Activated T-helper 1 cell treated with anti-CD3 and anti-CD28 coated beads, Interleukin-12 subunit alpha, Interleukin-12 subunit beta, Interleukin-2, Interleukin-4 antibody, amounts not matched to agents 30 ng/mL and 10 ng/mL and 1 ng/mL, durations not matched to agents 14 hours and 24 hours and 36 hours (primary cell): ENCODE data around the gene PKIG. TPM values are rescaled to one million over a fixed set of nuclear protein-coding genes. Genes with fewer than 3 reads are reported as not detected.

ENCODE experiments used
- DNase-seq: peaks from one replicate; pipeline ENCODE4 v3.0.0; 2021; ENCODE audit warnings: low spot score
- H3K27ac Mint-ChIP-seq: one replicate; pipeline ENCODE4 v1.8.0; 2021; ENCODE audit warnings: mild to moderate bottlenecking, mixed read lengths
- H3K27me3 Mint-ChIP-seq: one replicate; pipeline ENCODE4 v1.8.0; 2022; ENCODE audit warnings: mild to moderate bottlenecking, moderate library complexity, mixed read lengths; ENCODE audit not compliant: insufficient read depth
- H3K36me3 Mint-ChIP-seq: one replicate; pipeline ENCODE4 v1.8.0; 2021; ENCODE audit warnings: low read depth, mixed read lengths
- H3K4me1 Mint-ChIP-seq: one replicate; pipeline ENCODE4 v1.8.0; 2021; ENCODE audit warnings: low read depth, mixed read lengths
- H3K4me3 Mint-ChIP-seq: one replicate; pipeline ENCODE4 v1.8.0; 2021; ENCODE audit warnings: mild to moderate bottlenecking, moderate library complexity, mixed read lengths
- H3K9me3 Mint-ChIP-seq: one replicate; pipeline ENCODE4 v1.8.0; 2021; ENCODE audit warnings: mixed read lengths
- intact Hi-C: fragments of 100-400 bp; cut with micrococcal nuclease; formaldehyde crosslinking; loops from one replicate; pipeline ENCODE4 v1.15.1; 2024
- total RNA-seq: library from RNA; stranded (reverse); gene quantifications from 2 replicates; pipeline ENCODE4 v1.2.3, GENCODE V29; 2022

Gene PKIG
- total RNA-seq, 1 donor from 2014 or later, result 2.4 TPM

- intact Hi-C loops, result no loop called here
- no peak for DNase-seq
- Mint-ChIP-seq H3K4me1 (no peaks in the 10 kb centered on the region), H3K4me3 (no peak overlapping the region), H3K27me3 (no peaks in the 10 kb centered on the region), H3K27ac (no peak overlapping the region), H3K9me3 (no peaks in the 10 kb centered on the region), H3K36me3 (peaks cover 40% of the 10 kb centered on the region)
Observed at GRCh38 chr20:44632103-44632752, 49.8 kb downstream of the PKIG start.

GRCh38 chr20:44633187-44633810 is 50.9 kb downstream of the PKIG start:
- intact Hi-C loops, result no loop called here
- H3K4me1 Mint-ChIP-seq, result no peaks in the 10 kb centered on the region
- H3K4me3 Mint-ChIP-seq, result no peak overlapping the region
- H3K9me3 Mint-ChIP-seq, result no peaks in the 10 kb centered on the region
- H3K36me3 Mint-ChIP-seq, result peaks cover 40% of the 10 kb centered on the region
- no peak overlapping the region for H3K27ac Mint-ChIP-seq
- no peaks in the 10 kb centered on the region for H3K27me3 Mint-ChIP-seq
- DNase-seq, result no peak

- no peak for DNase-seq
- H3K4me3 Mint-ChIP-seq, result no peak overlapping the region
- H3K36me3 Mint-ChIP-seq, result peaks cover 43% of the 10 kb centered on the region
- no peaks in the 10 kb centered on the region for H3K27me3 Mint-ChIP-seq
- intact Hi-C loops, result no loop called here
- H3K4me1 Mint-ChIP-seq, result peaks cover 5% of the 10 kb centered on the region
- no peak overlapping the region for H3K27ac Mint-ChIP-seq
- H3K9me3 Mint-ChIP-seq, result peaks cover 4% of the 10 kb centered on the region
Observed at GRCh38 chr20:44633872-44634600, 51.7 kb downstream of the PKIG start.

- intact Hi-C loops, result no loop called here
- no peak for DNase-seq
- Mint-ChIP-seq H3K27ac (no peak overlapping the region), H3K4me3 (no peak overlapping the region), H3K36me3 (peaks cover 53% of the 10 kb centered on the region), H3K4me1 (peaks cover 12% of the 10 kb centered on the region), H3K9me3 (peaks cover 4% of the 10 kb centered on the region), H3K27me3 (no peaks in the 10 kb centered on the region)
Observed at GRCh38 chr20:44635877-44636276, 53.5 kb downstream of the PKIG start.

- Mint-ChIP-seq H3K27me3 (no peaks in the 10 kb centered on the region), H3K27ac (no peak overlapping the region), H3K4me3 (no peak overlapping the region), H3K36me3 (peaks cover 60% of the 10 kb centered on the region), H3K4me1 (peaks cover 23% of the 10 kb centered on the region), H3K9me3 (peaks cover 4% of the 10 kb centered on the region)
- DNase-seq, result no peak
- intact Hi-C loops, result no loop called here
Observed at GRCh38 chr20:44637042-44637441, 54.7 kb downstream of the PKIG start.

- intact Hi-C loops, result no loop called here
- Mint-ChIP-seq H3K36me3 (peaks cover 61% of the 10 kb centered on the region), H3K9me3 (peaks cover 4% of the 10 kb centered on the region), H3K4me3 (no peak overlapping the region), H3K27ac (no peak overlapping the region), H3K4me1 (peaks cover 30% of the 10 kb centered on the region), H3K27me3 (no peaks in the 10 kb centered on the region)
- no peak for DNase-seq
Observed at GRCh38 chr20:44637522-44638372, 55.4 kb downstream of the PKIG start.

- Mint-ChIP-seq H3K4me3 (no peak overlapping the region), H3K27ac (peak overlapping the region; percentile 89), H3K27me3 (no peaks in the 10 kb centered on the region), H3K36me3 (peaks cover 45% of the 10 kb centered on the region), H3K9me3 (peaks cover 4% of the 10 kb centered on the region), H3K4me1 (peaks cover 57% of the 10 kb centered on the region)
- intact Hi-C loops, result loop anchor here (5.0 kb wide), 1 partner anchor 42 kb away; no protein-coding TSS in a partner anchor
- DNase-seq, result no peak
Observed at GRCh38 chr20:44640522-44640921, 58.1 kb downstream of the PKIG start.

GRCh38 chr20:44641325-44641724 is 58.9 kb downstream of the PKIG start:
- intact Hi-C loops, result loop anchor here (5.0 kb wide), 1 partner anchor 41 kb away; no protein-coding TSS in a partner anchor
- H3K27ac Mint-ChIP-seq, result peak overlapping the region; percentile 89

GRCh38 chr20:44642203-44643153 is 60.1 kb downstream of the PKIG start:
- DNase-seq, result no peak
- intact Hi-C loops, result loop anchor here (1.0 to 5.0 kb wide), 2 partner anchors 9 to 40 kb away; partner anchors contain the start of gene ADA
- Mint-ChIP-seq H3K27me3 (no peaks in the 10 kb centered on the region), H3K27ac (peak overlapping the region; percentile 97), H3K4me3 (peak overlapping the region; percentile 31), H3K4me1 (peaks cover 77% of the 10 kb centered on the region), H3K9me3 (peaks cover 4% of the 10 kb centered on the region), H3K36me3 (peaks cover 28% of the 10 kb centered on the region)

More at GRCh38 chr20:44641325-44641724, 58.9 kb downstream of the PKIG start:
- Mint-ChIP-seq H3K9me3 (peaks cover 4% of the 10 kb centered on the region), H3K4me3 (peak overlapping the region; percentile 63), H3K4me1 (peaks cover 65% of the 10 kb centered on the region), H3K27me3 (no peaks in the 10 kb centered on the region), H3K36me3 (peaks cover 38% of the 10 kb centered on the region)
- no peak for DNase-seq

GRCh38 chr20:44643154-44643519 is 60.8 kb downstream of the PKIG start:
- Mint-ChIP-seq H3K9me3 (peaks cover 4% of the 10 kb centered on the region), H3K4me3 (peak overlapping the region; percentile 65), H3K27me3 (no peaks in the 10 kb centered on the region), H3K27ac (peak overlapping the region; percentile 97), H3K4me1 (peaks cover 84% of the 10 kb centered on the region), H3K36me3 (peaks cover 23% of the 10 kb centered on the region)
- intact Hi-C loops, result loop anchor here (1.0 to 5.0 kb wide), 2 partner anchors 8 to 39 kb away; partner anchors contain the start of gene ADA
- DNase-seq, result no peak

GRCh38 chr20:44643596-44644229 is 61.3 kb downstream of the PKIG start:
- Mint-ChIP-seq H3K4me3 (peak overlapping the region; percentile 65), H3K9me3 (peaks cover under 1% of the 10 kb centered on the region), H3K4me1 (peaks cover 87% of the 10 kb centered on the region), H3K36me3 (peaks cover 21% of the 10 kb centered on the region), H3K27ac (peak overlapping the region; percentile 97), H3K27me3 (no peaks in the 10 kb centered on the region)
- intact Hi-C loops, result loop anchor here (1.0 to 5.0 kb wide), 2 partner anchors 8 to 39 kb away; partner anchors contain the start of gene ADA
- peak; percentile 46 for DNase-seq
